Measurements from ENCODE around the gene SERPINB8. TPM values are rescaled to one million over a fixed set of nuclear protein-coding genes. Genes with fewer than 3 reads are reported as not detected.

SERPINB8 gene
- total RNA-seq, 1 donor = 32.0 TPM

GRCh38 chr18:63977040-63977439 is 7.2 kb downstream of the SERPINB8 start:
- no peak overlapping the region for H3K4me3 ChIP-seq (ENCODE audit: low read depth, low read length)
- no peak for TF ChIP-seq CTCF (IDR thresholded peaks at IDR 0.05; ENCODE audit: insufficient read depth, low read depth, low read length)
- DNase-seq (ENCODE audit: low read depth) = no peak

GRCh38 chr18:63979409-63979920 is 9.6 kb downstream of the SERPINB8 start:
- peak; percentile 71 for DNase-seq (ENCODE audit: low read depth)
- peak overlapping the region; percentile 44 for H3K4me3 ChIP-seq (ENCODE audit: low read depth, low read length)
- TF ChIP-seq CTCF (IDR thresholded peaks at IDR 0.05; ENCODE audit: insufficient read depth, low read depth, low read length) = peak; percentile 95

GRCh38 chr18:63980027-63980426 is 10.1 kb downstream of the SERPINB8 start:
- H3K4me3 ChIP-seq (ENCODE audit: low read depth, low read length) = no peak overlapping the region
- no peak for TF ChIP-seq CTCF (IDR thresholded peaks at IDR 0.05; ENCODE audit: insufficient read depth, low read depth, low read length)
- DNase-seq (ENCODE audit: low read depth) = no peak

GRCh38 chr18:63980896-63981460 is 11.1 kb downstream of the SERPINB8 start:
- no peak overlapping the region for H3K4me3 ChIP-seq (ENCODE audit: low read depth, low read length)
- no peak for TF ChIP-seq CTCF (IDR thresholded peaks at IDR 0.05; ENCODE audit: insufficient read depth, low read depth, low read length)
- no peak for DNase-seq (ENCODE audit: low read depth)

- DNase-seq (ENCODE audit: low read depth) = no peak
- H3K4me3 ChIP-seq (ENCODE audit: low read depth, low read length) = no peak overlapping the region
- TF ChIP-seq CTCF (IDR thresholded peaks at IDR 0.05; ENCODE audit: insufficient read depth, low read depth, low read length) = no peak
Measured at GRCh38 chr18:63981719-63982118, 11.8 kb downstream of the SERPINB8 start.

GRCh38 chr18:63982361-63982760 is 12.5 kb downstream of the SERPINB8 start:
- DNase-seq (ENCODE audit: low read depth) = no peak
- H3K4me3 ChIP-seq (ENCODE audit: low read depth, low read length) = no peak overlapping the region
- no peak for TF ChIP-seq CTCF (IDR thresholded peaks at IDR 0.05; ENCODE audit: insufficient read depth, low read depth, low read length)

GRCh38 chr18:63986885-63987284 is 17.0 kb downstream of the SERPINB8 start:
- no peak for TF ChIP-seq CTCF (IDR thresholded peaks at IDR 0.05; ENCODE audit: insufficient read depth, low read depth, low read length)
- DNase-seq (ENCODE audit: low read depth) = no peak
- H3K4me3 ChIP-seq (ENCODE audit: low read depth, low read length) = no peak overlapping the region
